Measurements from ENCODE around the gene WDR88.

DNA sequence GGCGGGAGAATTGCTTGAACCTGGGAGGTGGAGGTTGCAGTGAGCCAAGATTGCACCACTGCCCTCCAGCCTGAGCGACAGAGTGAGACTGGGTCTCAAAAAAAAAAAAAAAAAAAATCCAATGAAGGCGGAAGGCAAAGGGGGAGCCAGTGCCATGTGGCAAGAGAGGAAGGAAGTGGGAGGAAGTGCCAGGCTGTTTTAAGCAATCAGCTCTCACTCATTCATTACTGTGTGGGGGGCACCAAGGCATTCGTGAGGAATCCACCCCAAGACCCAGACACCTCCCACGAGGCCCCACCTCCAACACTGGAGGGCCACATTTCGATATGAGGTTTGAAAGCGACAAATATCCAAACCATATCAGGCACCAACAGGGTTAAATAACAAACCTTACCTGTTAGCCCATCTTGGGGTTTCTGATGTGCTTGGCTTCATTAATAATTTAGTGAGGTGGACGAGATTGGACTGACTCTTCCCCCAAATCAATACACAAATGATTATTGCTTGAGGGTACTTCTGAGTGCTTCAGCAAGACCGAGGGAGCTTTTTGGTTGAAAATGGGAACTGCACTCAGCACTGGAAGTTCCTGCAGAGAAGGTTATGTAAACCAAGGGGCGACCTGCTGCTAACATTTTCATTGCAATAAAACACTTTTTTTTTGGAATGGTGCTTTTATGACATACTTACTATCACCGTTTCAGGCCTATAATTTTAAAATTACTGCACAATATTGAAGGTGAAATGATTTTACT, 54.7 kb downstream of the WDR88 start:
- TF ChIP-seq, protein P1, sequence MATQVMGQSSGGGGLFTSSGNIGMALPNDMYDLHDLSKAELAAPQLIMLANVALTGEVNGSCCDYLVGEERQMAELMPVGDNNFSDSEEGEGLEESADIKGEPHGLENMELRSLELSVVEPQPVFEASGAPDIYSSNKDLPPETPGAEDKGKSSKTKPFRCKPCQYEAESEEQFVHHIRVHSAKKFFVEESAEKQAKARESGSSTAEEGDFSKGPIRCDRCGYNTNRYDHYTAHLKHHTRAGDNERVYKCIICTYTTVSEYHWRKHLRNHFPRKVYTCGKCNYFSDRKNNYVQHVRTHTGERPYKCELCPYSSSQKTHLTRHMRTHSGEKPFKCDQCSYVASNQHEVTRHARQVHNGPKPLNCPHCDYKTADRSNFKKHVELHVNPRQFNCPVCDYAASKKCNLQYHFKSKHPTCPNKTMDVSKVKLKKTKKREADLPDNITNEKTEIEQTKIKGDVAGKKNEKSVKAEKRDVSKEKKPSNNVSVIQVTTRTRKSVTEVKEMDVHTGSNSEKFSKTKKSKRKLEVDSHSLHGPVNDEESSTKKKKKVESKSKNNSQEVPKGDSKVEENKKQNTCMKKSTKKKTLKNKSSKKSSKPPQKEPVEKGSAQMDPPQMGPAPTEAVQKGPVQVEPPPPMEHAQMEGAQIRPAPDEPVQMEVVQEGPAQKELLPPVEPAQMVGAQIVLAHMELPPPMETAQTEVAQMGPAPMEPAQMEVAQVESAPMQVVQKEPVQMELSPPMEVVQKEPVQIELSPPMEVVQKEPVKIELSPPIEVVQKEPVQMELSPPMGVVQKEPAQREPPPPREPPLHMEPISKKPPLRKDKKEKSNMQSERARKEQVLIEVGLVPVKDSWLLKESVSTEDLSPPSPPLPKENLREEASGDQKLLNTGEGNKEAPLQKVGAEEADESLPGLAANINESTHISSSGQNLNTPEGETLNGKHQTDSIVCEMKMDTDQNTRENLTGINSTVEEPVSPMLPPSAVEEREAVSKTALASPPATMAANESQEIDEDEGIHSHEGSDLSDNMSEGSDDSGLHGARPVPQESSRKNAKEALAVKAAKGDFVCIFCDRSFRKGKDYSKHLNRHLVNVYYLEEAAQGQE (IDR thresholded peaks at IDR 0.05; ENCODE audit: unreplicated experiment): no peak
- TF ChIP-seq EZH2 (IDR thresholded peaks at IDR 0.05; ENCODE audit: low read depth, unreplicated experiment): no peak
- TF ChIP-seq EZH2phosphoT487 (IDR thresholded peaks at IDR 0.05; ENCODE audit: unreplicated experiment): no peak
- TF ChIP-seq, protein P2, sequence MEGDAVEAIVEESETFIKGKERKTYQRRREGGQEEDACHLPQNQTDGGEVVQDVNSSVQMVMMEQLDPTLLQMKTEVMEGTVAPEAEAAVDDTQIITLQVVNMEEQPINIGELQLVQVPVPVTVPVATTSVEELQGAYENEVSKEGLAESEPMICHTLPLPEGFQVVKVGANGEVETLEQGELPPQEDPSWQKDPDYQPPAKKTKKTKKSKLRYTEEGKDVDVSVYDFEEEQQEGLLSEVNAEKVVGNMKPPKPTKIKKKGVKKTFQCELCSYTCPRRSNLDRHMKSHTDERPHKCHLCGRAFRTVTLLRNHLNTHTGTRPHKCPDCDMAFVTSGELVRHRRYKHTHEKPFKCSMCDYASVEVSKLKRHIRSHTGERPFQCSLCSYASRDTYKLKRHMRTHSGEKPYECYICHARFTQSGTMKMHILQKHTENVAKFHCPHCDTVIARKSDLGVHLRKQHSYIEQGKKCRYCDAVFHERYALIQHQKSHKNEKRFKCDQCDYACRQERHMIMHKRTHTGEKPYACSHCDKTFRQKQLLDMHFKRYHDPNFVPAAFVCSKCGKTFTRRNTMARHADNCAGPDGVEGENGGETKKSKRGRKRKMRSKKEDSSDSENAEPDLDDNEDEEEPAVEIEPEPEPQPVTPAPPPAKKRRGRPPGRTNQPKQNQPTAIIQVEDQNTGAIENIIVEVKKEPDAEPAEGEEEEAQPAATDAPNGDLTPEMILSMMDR (conservative IDR thresholded peaks at IDR 0.05; ENCODE audit: low read depth in 2 of 2): no peak
- TF ChIP-seq POLR2AphosphoS5 (IDR thresholded peaks at IDR 0.05; ENCODE audit: low read depth): no peak
- no peak for TF ChIP-seq JUNB (IDR thresholded peaks at IDR 0.05; ENCODE audit: unreplicated experiment)
- TF ChIP-seq, protein P3, sequence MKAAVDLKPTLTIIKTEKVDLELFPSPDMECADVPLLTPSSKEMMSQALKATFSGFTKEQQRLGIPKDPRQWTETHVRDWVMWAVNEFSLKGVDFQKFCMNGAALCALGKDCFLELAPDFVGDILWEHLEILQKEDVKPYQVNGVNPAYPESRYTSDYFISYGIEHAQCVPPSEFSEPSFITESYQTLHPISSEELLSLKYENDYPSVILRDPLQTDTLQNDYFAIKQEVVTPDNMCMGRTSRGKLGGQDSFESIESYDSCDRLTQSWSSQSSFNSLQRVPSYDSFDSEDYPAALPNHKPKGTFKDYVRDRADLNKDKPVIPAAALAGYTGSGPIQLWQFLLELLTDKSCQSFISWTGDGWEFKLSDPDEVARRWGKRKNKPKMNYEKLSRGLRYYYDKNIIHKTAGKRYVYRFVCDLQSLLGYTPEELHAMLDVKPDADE (IDR thresholded peaks at IDR 0.05): no peak
- no peak for TF ChIP-seq CREB1 (CRISPR knock-in tag; IDR thresholded peaks at IDR 0.05; ENCODE audit: low read depth)
